Inflammatory macrophage treated with lipopolysaccharide for 1 hour (primary cell): ENCODE measurements around the gene TNN.

ENCODE experiments used
- DNase-seq, 2 donors: peaks; one replicate each; pipeline ENCODE4 v3.0.0-alpha.2; 2020 to 2022

The TNN gene

DNA sequence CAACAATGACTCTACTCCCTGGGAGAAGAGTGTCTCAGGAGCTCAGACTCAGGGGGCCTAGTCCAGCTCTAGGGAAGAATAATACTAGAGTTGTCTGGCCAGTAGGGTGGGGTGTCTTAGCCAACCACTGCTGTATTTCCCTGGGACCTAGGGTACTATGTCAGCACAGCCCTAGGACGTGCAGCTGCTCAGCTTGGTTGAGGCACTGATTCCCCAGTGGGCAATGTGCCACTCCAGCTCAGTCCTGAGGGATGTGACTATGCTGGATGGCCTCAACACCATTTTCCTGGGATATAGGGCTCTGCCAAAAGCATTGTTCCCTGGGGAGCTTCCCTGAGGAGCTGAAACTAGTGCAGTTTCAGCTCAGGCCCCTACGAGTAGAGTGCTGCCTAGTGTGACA, 47.4 kb downstream of the TNN start:
- DNase-seq: no peak

DNA sequence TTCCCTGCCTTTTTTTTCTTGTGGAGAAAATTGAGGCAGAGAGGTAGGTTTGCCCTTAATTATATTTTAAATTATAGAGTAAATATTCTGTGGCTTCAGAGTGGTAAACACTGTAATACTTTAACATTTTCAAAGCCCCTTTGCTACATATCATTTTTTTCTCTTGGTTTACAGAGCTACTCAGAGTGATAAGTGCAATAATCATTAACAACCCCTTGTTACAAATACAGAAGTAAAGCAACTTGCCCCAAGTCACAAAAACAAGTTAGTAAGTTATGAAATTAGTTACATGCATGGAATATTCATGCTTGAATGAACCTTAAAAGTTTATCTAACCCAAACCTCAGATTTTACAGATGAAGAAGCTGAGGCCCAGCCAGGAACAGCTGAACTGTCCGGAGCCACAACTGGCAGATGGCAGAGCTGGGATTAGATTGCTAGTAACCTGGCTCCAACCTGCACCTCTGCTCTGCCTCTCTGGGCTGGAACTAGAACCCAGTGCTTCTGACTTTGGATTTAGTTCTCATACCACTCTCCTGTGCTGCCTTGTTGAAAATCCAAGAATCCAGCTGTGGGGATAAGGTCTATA, 48.7 kb downstream of the TNN start:
- DNase-seq: no peak

DNA sequence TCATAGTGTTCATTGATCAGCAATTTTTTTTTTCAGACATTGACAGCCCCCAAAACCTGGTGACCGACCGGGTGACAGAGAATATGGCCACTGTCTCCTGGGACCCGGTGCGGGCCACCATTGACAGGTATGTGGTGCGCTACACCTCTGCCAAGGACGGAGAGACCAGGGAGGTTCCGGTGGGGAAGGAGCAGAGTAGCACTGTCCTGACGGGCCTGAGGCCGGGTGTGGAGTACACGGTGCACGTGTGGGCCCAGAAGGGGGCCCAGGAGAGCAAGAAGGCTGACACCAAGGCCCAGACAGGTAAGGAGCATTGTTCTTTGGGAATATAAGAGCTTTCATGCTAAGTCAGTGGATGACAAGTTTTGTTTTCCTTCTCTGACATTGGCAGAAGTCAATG, 49.3 kb downstream of the TNN start:
- no peak for DNase-seq

DNA sequence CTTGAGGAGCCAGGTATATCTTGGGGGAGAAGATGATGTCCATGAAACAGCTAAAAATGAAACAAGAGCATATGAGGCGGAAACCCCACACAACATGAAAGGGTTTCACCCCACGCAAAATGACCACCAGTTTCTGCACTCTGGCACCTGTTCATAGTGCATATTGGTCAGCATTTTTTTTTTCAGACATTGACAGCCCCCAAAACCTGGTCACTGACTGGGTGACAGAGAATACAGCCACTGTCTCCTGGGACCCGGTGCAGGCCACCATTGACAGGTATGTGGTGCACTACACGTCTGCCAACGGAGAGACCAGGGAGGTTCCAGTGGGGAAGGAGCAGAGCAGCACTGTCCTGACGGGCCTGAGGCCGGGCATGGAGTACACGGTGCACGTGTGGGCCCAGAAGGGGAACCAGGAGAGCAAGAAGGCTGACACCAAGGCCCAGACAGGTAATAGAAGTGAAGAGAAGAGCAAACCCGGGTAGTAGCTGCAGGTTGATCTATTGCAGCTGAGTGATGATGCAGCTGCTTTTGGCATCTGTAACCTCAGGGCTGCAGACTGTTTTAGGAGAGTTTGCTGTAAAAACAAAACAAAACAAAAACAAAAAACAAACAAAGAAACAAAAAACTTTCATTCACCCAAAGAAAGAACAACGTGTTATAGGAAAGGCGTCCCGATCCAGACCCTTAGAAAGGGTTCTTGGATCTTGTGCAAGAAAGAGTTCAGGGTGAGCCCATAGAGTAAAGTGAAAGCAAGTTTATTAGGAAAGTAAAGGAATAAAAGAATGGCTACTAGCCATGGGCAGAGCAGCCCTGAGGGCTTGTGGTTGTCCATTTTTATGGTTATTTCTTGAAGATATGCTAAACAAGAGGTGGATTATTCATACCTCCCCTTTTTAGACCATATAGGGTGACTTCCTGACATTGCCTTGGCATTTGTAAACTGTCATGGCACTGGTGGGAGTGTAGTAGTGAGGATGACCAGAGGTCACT, 51.0 kb downstream of the TNN start:
- no peak for DNase-seq

DNA sequence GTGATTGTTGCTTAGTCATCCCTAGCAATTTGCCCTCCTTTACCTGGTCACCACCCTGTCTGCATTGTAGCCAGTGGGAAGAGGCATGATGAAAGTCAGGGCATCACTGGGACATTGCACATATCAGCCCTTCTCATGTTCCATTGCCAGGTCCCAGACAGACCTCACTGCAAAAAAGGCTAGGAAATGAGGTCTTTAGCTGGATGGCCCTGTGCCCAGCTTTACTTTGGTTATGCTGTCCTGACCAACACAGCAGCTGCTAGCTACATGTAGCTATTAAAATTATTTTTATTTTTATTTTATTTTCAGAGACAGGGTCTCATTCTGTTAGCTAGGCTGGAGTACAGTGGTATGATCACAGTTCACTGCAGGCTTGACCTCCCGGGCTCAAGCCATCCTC, 52.9 kb downstream of the TNN start:
- no peak for DNase-seq

DNA sequence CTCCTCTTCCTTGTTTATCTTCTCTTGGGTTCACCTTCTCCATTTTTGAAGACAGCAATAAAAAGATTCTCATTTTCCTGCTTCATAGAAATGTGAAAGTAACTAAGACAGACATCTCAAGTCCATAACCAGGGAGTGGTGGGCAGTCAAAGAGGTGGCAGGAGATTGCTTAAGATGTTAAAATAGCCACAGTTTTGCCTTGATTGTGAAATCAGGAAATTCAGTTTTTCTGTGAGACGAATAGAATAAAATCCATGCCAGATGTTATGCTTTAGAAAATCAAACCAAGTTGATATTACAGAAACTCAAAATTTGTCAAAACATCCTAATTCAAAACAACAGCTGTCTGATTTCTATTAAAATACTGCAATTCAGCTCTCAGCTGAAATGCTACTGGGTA, 57.2 kb downstream of the TNN start:
- peak; percentile 44 to 61 for DNase-seq

DNA sequence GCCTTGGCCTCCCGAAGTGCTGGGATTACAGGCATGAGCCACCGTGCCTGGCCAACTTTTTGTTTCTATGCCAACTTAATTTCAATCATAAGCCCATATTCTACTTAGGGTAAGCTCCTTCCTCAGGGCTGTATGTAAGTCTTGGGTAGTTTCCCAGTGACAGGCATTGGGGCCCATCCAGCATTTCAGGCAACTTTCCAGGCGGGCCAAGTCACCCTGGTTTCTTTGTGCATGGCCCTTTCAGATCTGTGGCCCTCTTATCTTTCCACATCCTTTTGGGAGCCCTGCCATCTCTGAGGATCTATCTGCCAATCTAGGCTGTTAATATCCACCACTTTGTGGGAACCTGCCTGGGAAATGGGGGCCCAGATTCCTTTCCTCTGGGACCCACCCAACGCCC, 58.7 kb downstream of the TNN start:
- DNase-seq: no peak

DNA sequence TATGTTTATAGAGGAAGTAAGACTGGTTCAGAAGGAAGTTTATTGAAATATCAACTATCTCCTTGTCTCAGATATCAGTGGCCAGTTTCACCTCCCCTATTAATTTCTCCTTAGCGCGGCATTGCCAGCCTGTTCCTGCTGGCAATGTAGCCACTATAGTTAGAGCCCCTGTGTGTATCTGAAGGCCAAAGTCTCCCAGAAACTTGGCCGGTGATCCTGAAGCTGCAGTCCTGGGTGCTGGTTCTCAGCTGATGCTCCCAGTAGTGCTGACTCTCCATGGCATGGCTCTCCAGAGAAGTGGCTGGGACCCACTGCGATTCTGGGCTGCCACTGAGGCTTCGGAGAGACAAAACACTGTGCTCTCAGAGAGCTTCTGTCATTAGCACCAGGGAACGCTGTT, 59.9 kb downstream of the TNN start:
- DNase-seq: no peak

DNA sequence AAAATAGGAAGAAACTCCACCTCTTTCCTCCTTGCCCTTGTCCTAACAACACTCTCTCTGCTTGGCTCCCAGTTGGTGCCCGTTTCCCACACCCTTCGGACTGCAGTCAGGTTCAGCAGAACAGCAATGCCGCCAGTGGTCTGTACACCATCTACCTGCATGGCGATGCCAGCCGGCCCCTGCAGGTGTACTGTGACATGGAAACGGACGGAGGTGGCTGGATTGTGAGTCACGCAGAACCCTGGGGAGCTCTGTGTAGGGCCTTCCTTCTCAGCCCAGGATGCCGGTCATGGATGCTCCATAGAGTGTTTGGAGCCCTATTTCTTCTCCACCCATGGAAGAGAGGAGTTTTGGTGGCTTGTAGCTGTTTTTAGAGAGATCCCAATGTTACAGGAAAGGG, 60.9 kb downstream of the TNN start:
- no peak for DNase-seq

DNA sequence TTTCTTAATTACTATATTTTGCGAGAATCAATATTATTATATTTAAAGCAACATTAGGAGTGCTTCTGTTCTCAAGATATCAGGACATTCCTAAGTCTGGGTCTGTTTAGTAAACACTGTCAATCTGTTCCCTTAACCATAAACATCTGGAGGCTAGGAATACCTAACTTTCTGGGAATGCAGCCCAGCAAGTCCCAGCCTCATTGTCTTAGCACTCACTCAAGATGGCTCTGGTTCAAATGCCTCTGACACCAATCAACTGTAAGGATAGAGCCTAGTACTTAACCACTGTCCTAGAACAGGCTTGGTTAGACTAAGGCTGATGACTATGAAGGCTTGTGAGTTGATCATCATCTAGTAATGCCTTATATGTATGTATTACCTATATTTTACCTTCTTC, 61.5 kb downstream of the TNN start:
- no peak for DNase-seq

DNA sequence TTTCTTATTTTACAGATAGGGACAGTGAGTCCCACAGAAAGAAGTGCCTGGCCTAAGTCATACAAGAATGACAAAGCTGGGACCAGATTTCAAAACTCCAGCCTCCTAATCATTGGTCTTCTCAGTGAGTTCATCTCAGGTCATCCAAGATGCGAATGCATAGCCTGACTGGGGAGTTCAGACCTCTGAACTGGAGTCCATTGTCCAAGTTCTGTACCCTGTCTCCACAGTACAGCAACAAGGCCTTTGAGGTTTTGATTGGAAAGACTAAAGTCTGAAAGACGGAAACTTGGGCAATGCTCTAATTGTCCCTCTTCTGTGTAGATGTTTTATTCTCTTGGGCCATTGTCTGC, 62.0 kb downstream of the TNN start:
- DNase-seq: peak in 1 of 2 donors; percentile 11

DNA sequence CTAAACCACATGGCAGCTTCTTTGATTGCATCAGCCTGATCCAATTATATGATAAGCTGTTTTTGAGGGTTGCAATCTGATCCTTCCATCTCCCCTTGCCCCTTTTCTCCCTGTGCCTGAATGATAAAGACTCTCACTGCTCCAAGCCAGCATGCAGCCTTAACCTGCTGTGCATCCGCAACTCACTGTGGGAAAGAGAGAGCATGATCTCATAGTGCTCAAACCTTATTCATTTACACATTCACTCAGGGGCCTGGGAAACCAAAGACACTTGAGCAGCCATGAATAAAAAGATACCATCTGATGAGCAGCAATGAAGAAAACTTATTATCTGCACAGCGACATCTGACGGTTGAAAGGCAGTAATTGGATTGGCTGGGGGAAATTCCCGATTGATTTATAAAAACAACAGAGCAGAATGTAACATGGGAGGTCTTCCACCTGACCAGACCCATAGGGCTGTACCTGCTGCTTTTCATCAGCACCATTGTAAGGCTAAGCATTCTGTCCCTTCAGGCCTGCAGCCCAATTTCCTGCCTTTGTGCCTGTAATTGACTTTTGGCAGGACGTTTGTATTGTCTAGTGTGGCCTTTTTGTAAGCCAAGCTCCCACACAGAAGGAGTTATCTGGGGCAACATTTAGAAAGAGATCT, 62.5 kb downstream of the TNN start:
- no peak for DNase-seq

DNA sequence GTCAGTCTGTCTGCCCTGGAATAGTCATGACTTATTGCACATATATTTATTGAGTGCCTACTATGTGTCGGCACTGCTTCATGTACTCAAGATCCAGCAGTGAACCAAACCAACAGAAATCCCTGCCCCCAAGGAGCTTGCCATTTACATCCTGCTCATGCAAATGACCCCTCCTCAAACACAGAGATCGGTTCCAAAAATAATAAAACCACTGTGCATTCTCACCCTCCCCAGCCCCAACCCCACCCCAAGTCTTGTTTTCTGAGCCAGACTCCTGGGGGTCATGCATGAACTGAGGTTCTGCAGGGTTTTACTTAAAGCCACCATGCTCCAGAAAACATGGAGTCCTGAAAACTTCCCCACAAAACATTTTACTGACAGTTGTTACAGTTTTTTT, 63.0 kb downstream of the TNN start:
- DNase-seq: no peak

DNA sequence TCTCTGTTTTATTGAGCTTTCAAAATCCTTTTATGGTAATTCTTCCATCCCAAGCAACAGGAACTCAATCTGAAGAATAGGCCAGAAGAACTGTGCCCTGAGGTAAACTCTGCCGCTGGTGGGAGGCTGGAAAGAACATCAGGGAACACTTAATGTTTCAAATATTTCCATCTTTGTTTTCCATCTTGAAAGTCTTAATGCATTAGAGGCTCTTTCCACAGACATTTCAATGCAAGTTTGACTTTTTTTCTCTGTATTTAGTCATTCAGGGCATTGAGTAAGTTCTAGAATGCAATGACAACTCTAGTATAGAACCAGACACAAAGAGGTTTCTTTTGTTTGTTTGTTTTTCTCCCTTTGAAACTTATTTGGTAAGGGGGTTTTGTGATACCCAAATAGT, 63.5 kb downstream of the TNN start:
- DNase-seq: peak in 1 of 2 donors; percentile 7

DNA sequence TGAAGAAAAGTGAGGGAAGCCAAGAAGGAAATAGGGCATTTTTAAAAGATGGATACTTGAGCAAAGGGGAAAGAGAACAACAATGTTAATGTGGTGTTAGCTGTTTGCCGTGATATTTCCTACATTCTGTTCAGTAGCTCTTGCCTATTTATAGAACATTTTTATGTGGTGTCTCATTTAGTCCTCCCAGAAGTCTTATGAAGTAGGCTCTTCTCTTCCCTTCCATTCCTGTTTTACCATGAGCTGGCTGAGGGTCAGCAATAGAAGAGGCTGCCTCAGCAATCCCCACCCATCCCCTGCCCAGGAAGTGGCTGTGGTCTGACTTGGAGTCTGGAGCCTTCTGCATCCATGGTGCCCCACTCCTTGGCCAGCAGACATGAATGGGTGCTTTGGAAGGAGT, 64.8 kb downstream of the TNN start:
- no peak for DNase-seq

DNA sequence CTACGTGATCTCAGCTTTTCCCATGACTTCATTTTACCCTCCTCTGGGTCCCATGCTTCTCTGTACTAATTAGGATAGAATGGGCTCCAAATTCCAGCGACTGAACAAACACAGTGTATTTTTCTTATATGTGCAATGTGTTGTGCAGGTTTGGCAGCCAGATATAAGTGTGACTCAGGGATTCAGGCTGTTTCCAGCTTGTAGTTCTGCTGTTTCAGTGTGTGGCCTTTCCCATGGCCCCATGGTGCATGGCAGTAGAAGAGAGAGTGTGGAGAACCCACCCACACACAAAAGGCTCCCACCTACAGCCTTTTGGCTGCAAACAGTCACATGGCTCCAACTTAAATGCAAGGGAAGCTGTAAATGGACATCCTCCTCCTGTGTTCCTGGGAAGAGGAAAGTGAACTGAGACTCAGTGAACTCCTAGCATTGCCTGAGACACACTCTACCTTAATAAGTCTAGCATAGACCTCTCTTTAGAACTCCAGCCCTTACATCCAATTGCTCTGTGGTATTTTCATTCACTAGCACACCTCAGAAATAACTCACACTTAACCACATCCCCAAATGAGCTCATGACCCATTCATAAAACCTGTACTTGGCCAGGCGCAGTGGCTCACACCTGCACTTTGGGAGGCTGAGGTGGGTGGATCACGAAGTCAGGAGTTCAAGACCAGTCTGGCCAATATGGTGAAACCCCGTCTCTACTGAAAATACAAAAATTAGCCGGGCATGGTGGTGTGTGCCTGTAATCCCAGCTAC, 66.2 kb downstream of the TNN start:
- peak; percentile 26 to 88 for DNase-seq

DNA sequence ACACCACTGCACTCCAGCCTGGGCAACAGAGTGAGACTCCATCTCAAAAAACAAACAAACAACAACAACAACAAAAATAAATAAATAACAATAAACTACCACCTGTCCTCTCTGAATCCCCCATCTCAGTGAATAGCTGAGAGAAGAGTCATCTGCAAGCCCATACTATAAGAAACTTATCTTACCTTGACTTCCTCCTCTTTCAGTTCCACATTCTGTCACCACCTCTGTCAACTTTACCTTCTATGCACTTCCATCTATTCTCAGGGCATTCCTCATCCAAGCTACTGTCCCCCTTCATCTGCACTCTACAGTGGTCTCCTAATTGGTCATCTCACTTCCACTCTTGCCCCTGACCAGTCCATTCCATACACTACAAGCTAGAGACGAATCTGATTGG, 66.9 kb downstream of the TNN start:
- DNase-seq: no peak

DNA sequence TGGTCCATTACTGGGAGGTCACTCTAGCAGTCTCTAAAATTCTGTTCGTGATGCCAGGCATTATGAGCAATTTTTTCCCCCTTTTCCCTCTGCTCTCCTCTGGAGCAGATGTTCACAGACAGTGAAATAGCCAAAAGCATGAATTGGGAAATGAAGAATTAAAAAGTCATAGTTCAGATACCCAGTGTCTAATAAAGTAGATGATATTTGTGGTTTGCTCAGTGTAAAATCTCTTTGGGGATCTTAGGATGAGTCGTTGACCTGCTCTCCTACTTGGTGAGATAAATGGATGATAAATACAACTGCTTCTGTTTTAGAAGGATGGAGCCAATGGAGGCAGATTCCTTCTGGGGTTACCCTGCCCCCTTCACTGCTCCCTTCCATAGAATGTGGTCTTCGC, 68.6 kb downstream of the TNN start:
- DNase-seq: no peak

DNA sequence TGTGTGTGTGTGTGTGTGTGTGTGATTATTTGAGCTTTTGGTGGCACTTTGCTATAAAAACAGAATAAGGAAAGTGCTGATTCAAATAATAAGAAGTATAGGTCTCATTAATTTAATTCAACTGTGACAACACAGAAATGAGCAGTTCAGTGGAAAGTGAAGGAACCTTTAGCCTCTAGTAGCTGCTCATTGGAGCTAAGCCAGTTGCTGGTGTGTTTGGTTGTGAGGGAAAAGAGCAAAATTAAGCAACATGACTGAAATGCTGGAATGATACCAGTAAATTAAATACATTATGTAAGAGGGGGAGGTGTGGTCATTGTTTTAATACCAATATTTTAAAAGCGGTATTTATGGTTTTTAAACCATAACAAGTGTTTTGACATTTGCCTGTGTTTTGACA, 69.7 kb downstream of the TNN start:
- DNase-seq: no peak

DNA sequence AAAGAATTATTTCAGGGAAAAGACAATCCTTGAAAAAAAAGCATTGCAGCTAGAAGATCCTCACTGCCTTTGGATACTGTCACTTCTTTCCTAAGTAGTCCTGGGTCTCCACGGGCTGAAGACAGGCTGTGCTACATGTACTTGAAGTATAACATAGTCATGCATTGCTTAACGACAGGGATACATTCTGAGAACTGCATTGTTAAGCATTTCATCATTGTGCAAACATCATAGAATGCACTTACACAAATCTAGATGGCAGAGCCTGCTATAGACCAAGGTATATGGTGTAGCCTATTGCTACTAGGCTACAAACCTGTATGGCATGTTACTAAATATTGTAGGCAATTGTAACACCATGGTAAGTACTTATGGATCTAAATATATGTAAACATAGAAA, 70.9 kb downstream of the TNN start:
- no peak for DNase-seq

DNA sequence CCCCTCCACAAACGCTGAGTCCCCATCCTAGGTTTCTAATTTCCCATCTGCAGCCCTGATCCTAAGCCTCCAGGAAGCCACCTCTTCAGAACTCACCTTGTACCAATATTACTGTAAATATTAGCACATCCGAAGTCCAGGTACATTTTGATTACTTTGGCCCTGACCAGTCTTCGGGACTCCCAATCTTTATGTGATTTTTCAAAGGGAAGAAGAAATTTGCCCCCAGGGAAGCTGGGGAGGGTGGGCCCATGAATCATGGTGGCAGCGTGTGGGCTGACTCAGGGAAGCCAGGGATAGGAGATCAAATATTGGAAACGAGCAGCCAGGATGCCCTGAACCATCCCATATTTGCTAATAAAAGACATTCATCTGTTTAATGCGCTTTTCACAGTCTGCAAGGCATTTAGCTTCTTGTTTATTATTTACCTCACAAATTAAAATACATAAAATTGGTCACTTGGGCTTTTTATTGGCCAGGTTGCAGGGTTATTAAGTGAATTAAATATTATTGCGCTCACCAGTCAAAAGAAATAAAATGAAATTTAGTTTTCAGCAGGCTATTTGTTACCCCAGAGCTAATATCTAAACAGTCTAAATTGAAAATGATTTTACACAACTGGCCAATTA, 78.4 kb downstream of the TNN start:
- DNase-seq: no peak

DNA sequence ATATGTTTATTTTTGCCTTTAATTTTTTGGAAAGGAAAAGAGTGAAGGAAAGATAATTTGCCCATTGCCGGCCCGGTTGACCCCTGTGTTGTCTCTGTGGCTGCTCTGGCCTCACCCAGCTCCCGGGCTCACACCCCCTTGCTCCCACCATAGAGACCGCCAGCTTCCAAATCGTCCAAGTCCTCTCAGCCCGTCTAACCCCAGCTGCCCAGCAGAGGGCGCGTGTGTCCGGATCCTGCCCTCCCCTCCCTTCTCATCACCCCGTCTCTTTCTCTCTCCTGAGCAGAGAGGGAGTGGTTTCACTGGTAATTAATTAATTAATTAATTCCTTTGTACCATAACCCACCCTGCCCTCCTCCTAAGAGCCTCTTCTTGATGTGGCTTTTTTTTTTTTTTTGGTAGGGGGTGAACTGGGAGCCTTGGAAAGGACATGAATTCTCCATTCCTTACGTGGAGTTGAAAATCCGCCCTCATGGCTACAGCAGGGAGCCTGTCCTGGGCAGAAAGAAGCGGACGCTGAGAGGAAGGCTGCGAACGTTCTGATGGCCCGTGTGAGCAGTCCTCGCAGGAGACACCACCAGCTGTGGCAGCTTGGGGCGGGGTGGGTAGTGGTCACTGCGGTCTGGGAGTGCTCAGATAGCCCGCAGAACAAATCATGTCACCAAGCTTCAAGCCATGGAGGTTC, 79.0 kb downstream of the TNN start:
- DNase-seq: peak; percentile 21 to 83
